Suprapubic skin (tissue), 4 donors: Measurements from ENCODE around the gene CCL26.

ENCODE experiments used
- CTCF ChIP-seq, 2 donors: fragments of 200-600 bp in 1 of 2; fragments of 450-650 bp in 1 of 2; sonication (generic) in 1 of 2; IDR thresholded peaks; one replicate each; pipeline ENCODE4 v1.5.1; 2016 to 2019; ENCODE audit warnings: antibody characterized with exemption in 2 of 2, mild to moderate bottlenecking in 1 of 2, moderate library complexity in 1 of 2
- EP300 ChIP-seq: sonication (generic); formaldehyde crosslinking; IDR thresholded peaks from one replicate; pipeline ENCODE4 v1.6.1; 2017; ENCODE audit warnings: antibody characterized with exemption
- POLR2A ChIP-seq, 2 donors: fragments of 450-650 bp; IDR thresholded peaks; one replicate each; pipeline ENCODE4 v1.6.1; 2017; ENCODE audit warnings: antibody characterized with exemption in 2 of 2, mild to moderate bottlenecking in 2 of 2, moderate library complexity in 2 of 2
- POLR2AphosphoS5 ChIP-seq, 3 donors: sonication (generic); formaldehyde crosslinking; IDR thresholded peaks; one replicate each; pipeline ENCODE4 v1.6.1; 2017; ENCODE audit warnings: antibody characterized with exemption in 3 of 3

GRCh38 chr7:75738975-75739795, 32.8 kb downstream of the CCL26 start:
- TF ChIP-seq CTCF (IDR thresholded peaks at IDR 0.05) (no peak), POLR2A (IDR thresholded peaks at IDR 0.05) (no peak), EP300 (no peak), POLR2AphosphoS5 (IDR thresholded peaks at IDR 0.05) (no peak)
